ENCODE results near the gene AK1. TPM values are rescaled to one million over a fixed set of nuclear protein-coding genes. Genes with fewer than 3 reads are reported as not detected.

AK1 gene
- total and polyA plus RNA-seq, 2 experiments from 2014 or later, result 16.2 to 35.5 TPM

DNA sequence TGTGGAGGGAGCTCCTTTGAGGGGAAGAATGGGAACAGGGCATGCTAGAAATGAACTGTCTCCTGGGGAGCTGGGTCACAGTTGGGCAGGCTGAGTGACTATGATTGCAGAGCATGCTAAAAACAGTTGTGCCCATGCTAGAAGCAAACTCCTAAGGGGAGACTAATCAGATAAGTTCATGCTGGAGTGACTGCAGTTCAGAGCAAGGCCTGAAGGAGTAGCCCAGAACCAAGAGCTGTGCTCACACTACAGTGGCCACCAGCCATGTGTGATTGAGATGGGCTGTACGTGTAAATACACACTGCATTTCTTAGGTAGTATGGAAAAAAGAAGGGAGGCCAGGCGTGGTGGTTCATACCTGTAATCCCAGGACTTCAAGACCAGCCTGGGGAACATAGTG lies 10.3 kb upstream of the AK1 start:
- DNase-seq (ENCODE audit: low spot score), result no peak
- H3K9me3 Mint-ChIP-seq, result no peaks in the 10 kb centered on the region
- peaks cover 15% of the 10 kb centered on the region; the same call in 2 of the 3 replicates for H3K4me1 Mint-ChIP-seq
- no peak overlapping the region for H3K4me2 ChIP-seq
- H3K36me3 ChIP-seq (ENCODE audit: insufficient read depth), result peaks cover 7% of the 10 kb centered on the region
- peaks cover 9% of the 10 kb centered on the region for H4K20me1 ChIP-seq (replicated peaks; ENCODE audit: insufficient read depth)
- H3K27me3 Mint-ChIP-seq (ENCODE audit: insufficient read depth, low read depth, poor library complexity), result peaks cover 22% of the 10 kb centered on the region
- no peak overlapping the region for H3K27ac Mint-ChIP-seq
- no peaks in the 10 kb centered on the region for H3K27me3 ChIP-seq (ENCODE audit: insufficient read depth)
- ATAC-seq, result peak; percentile 24; the same call in 2 of the 3 replicates
- 0 out of 2 replicates have a peak, but pooled peaks cover 6% of the 10 kb centered on the region for H3F3A ChIP-seq (replicated peaks; ENCODE audit: low read depth)
- no peak overlapping the region for H3K27ac ChIP-seq (ENCODE audit: low read depth)
- H3K4me1 ChIP-seq (ENCODE audit: insufficient read depth), result no peaks in the 10 kb centered on the region
- H3K4me3 Mint-ChIP-seq, result no peak overlapping the region
- H3K9me2 ChIP-seq (ENCODE audit: insufficient read depth), result no peaks in the 10 kb centered on the region
- no peak overlapping the region for H3K4me3 ChIP-seq
- peaks cover 39% of the 10 kb centered on the region for H3K36me3 Mint-ChIP-seq (ENCODE audit: low read depth)
- H2AFZ ChIP-seq, result no peak overlapping the region
- TF ChIP-seq CREB1 (CRISPR knock-in tag; IDR thresholded peaks at IDR 0.05; ENCODE audit: low read depth), result no peak
- TF ChIP-seq NANOG (IDR thresholded peaks at IDR 0.05; ENCODE audit: borderline replicate concordance), result no peak
- TF ChIP-seq, protein P1, sequence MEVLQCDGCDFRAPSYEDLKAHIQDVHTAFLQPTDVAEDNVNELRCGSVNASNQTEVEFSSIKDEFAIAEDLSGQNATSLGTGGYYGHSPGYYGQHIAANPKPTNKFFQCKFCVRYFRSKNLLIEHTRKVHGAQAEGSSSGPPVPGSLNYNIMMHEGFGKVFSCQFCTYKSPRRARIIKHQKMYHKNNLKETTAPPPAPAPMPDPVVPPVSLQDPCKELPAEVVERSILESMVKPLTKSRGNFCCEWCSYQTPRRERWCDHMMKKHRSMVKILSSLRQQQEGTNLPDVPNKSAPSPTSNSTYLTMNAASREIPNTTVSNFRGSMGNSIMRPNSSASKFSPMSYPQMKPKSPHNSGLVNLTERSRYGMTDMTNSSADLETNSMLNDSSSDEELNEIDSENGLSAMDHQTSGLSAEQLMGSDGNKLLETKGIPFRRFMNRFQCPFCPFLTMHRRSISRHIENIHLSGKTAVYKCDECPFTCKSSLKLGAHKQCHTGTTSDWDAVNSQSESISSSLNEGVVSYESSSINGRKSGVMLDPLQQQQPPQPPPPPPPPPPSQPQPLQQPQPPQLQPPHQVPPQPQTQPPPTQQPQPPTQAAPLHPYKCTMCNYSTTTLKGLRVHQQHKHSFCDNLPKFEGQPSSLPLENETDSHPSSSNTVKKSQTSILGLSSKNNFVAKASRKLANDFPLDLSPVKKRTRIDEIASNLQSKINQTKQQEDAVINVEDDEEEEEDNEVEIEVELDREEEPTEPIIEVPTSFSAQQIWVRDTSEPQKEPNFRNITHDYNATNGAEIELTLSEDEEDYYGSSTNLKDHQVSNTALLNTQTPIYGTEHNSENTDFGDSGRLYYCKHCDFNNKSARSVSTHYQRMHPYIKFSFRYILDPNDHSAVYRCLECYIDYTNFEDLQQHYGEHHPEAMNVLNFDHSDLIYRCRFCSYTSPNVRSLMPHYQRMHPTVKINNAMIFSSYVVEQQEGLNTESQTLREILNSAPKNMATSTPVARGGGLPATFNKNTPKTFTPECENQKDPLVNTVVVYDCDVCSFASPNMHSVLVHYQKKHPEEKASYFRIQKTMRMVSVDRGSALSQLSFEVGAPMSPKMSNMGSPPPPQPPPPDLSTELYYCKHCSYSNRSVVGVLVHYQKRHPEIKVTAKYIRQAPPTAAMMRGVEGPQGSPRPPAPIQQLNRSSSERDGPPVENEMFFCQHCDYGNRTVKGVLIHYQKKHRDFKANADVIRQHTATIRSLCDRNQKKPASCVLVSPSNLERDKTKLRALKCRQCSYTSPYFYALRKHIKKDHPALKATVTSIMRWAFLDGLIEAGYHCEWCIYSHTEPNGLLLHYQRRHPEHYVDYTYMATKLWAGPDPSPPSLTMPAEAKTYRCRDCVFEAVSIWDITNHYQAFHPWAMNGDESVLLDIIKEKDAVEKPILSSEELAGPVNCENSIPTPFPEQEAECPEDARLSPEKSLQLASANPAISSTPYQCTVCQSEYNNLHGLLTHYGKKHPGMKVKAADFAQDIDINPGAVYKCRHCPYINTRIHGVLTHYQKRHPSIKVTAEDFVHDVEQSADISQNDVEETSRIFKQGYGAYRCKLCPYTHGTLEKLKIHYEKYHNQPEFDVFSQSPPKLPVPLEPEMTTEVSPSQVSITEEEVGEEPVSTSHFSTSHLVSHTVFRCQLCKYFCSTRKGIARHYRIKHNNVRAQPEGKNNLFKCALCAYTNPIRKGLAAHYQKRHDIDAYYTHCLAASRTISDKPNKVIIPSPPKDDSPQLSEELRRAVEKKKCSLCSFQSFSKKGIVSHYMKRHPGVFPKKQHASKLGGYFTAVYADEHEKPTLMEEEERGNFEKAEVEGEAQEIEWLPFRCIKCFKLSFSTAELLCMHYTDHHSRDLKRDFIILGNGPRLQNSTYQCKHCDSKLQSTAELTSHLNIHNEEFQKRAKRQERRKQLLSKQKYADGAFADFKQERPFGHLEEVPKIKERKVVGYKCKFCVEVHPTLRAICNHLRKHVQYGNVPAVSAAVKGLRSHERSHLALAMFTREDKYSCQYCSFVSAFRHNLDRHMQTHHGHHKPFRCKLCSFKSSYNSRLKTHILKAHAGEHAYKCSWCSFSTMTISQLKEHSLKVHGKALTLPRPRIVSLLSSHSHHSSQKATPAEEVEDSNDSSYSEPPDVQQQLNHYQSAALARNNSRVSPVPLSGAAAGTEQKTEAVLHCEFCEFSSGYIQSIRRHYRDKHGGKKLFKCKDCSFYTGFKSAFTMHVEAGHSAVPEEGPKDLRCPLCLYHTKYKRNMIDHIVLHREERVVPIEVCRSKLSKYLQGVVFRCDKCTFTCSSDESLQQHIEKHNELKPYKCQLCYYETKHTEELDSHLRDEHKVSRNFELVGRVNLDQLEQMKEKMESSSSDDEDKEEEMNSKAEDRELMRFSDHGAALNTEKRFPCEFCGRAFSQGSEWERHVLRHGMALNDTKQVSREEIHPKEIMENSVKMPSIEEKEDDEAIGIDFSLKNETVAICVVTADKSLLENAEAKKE (CRISPR knock-in tag; IDR thresholded peaks at IDR 0.05), result no peak
- no peak for TF ChIP-seq STAT1 (IDR thresholded peaks at IDR 0.05; ENCODE audit: unreplicated experiment)
- TF ChIP-seq EZH2 (IDR thresholded peaks at IDR 0.05; ENCODE audit: low read depth, unreplicated experiment), result no peak
- TF ChIP-seq, protein P2, sequence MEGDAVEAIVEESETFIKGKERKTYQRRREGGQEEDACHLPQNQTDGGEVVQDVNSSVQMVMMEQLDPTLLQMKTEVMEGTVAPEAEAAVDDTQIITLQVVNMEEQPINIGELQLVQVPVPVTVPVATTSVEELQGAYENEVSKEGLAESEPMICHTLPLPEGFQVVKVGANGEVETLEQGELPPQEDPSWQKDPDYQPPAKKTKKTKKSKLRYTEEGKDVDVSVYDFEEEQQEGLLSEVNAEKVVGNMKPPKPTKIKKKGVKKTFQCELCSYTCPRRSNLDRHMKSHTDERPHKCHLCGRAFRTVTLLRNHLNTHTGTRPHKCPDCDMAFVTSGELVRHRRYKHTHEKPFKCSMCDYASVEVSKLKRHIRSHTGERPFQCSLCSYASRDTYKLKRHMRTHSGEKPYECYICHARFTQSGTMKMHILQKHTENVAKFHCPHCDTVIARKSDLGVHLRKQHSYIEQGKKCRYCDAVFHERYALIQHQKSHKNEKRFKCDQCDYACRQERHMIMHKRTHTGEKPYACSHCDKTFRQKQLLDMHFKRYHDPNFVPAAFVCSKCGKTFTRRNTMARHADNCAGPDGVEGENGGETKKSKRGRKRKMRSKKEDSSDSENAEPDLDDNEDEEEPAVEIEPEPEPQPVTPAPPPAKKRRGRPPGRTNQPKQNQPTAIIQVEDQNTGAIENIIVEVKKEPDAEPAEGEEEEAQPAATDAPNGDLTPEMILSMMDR (conservative IDR thresholded peaks at IDR 0.05; ENCODE audit: low read depth in 2 of 2), result no peak
- TF ChIP-seq ZNF114 (CRISPR knock-in tag; IDR thresholded peaks at IDR 0.05), result no peak
- TF ChIP-seq, protein P3, sequence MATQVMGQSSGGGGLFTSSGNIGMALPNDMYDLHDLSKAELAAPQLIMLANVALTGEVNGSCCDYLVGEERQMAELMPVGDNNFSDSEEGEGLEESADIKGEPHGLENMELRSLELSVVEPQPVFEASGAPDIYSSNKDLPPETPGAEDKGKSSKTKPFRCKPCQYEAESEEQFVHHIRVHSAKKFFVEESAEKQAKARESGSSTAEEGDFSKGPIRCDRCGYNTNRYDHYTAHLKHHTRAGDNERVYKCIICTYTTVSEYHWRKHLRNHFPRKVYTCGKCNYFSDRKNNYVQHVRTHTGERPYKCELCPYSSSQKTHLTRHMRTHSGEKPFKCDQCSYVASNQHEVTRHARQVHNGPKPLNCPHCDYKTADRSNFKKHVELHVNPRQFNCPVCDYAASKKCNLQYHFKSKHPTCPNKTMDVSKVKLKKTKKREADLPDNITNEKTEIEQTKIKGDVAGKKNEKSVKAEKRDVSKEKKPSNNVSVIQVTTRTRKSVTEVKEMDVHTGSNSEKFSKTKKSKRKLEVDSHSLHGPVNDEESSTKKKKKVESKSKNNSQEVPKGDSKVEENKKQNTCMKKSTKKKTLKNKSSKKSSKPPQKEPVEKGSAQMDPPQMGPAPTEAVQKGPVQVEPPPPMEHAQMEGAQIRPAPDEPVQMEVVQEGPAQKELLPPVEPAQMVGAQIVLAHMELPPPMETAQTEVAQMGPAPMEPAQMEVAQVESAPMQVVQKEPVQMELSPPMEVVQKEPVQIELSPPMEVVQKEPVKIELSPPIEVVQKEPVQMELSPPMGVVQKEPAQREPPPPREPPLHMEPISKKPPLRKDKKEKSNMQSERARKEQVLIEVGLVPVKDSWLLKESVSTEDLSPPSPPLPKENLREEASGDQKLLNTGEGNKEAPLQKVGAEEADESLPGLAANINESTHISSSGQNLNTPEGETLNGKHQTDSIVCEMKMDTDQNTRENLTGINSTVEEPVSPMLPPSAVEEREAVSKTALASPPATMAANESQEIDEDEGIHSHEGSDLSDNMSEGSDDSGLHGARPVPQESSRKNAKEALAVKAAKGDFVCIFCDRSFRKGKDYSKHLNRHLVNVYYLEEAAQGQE (IDR thresholded peaks at IDR 0.05; ENCODE audit: unreplicated experiment), result no peak
- TF ChIP-seq ZNF331 (CRISPR knock-in tag; IDR thresholded peaks at IDR 0.05; ENCODE audit: low read depth), result no peak
- TF ChIP-seq JUNB (IDR thresholded peaks at IDR 0.05; ENCODE audit: unreplicated experiment), result no peak
- no peaks in the 10 kb centered on the region for H3K79me2 ChIP-seq (replicated peaks; ENCODE audit: insufficient read depth)

Measured in GM23338 (cell line).